H1 (cell line): Measurements from ENCODE around the gene ULBP1. TPM values are rescaled to one million over a fixed set of nuclear protein-coding genes. Genes with fewer than 3 reads are reported as not detected.

Experiments
- CTCF ChIA-PET: fragments of 300-600 bp; sonication (Branson Sonifier 250); formaldehyde crosslinking; loops from one replicate; lab custom pipeline; 2021; ENCODE audit not compliant: partially characterized antibody; lab: Charles Lee
- POLR2A ChIA-PET: fragments of 300-600 bp; sonication (Branson Sonifier 250); formaldehyde crosslinking; loops from one replicate; lab custom pipeline; 2021; ENCODE audit warnings: inconsistent platforms; ENCODE audit not compliant: partially characterized antibody; lab: Charles Lee
- DNase-seq, 2 experiments: peaks; one replicate each; pipeline versions ENCODE4 v3.0.0 to v3.0.0-alpha.2; 2010 to 2022; ENCODE audit warnings: low spot score in 2 of 2, low read depth in 1 of 2, mixed read lengths in 1 of 2
- FAIRE-seq: peaks from 2 replicates; lab custom pipeline; 2011; peaks lifted over from hg19 to GRCh38; lab: Jason Lieb, UNC
- H2AFZ ChIP-seq: 2 replicates; pipeline ENCODE4 v1.8.1; 2012; ENCODE audit warnings: low read length, inconsistent platforms
- H2AK5ac ChIP-seq: 2 replicates; pipeline ENCODE4 v1.6.1; 2013; ENCODE audit warnings: low read depth, low read length
- H2BK120ac ChIP-seq: replicated peaks from 2 replicates; pipeline ENCODE3; 2013; ENCODE audit warnings: low read depth, low read length, inconsistent platforms
- H2BK12ac ChIP-seq: 2 replicates; pipeline ENCODE4 v1.6.1; 2013; ENCODE audit warnings: low read depth, low read length
- H2BK15ac ChIP-seq: 2 replicates; pipeline ENCODE4 v1.6.1; 2013; ENCODE audit warnings: low read length
- H2BK20ac ChIP-seq: 2 replicates; pipeline ENCODE4 v1.6.1; 2013; ENCODE audit warnings: low read length
- H2BK5ac ChIP-seq: 2 replicates; pipeline ENCODE4 v1.6.1; 2013; ENCODE audit warnings: low read depth, low read length
- H3K14ac ChIP-seq: 2 replicates; pipeline ENCODE4 v1.6.1; 2013; ENCODE audit warnings: inconsistent platforms; ENCODE audit not compliant: insufficient read length
- H3K18ac ChIP-seq: 2 replicates; pipeline ENCODE4 v1.6.1; 2013; ENCODE audit warnings: low read length; ENCODE audit errors: extremely low read depth
- H3K23ac ChIP-seq: 2 replicates; pipeline ENCODE4 v1.6.1; 2013; ENCODE audit warnings: inconsistent platforms; ENCODE audit not compliant: insufficient read length
- H3K23me2 ChIP-seq: 2 replicates; pipeline ENCODE4 v1.6.1; 2013; ENCODE audit warnings: low read depth, low read length
- H3K27ac ChIP-seq: 2 replicates; pipeline ENCODE4 v1.6.1; 2011; ENCODE audit warnings: low read depth, low read length, inconsistent platforms
- H3K27me3 ChIP-seq, 4 experiments: replicated peaks in 1 of 4; 1 replicate in 1 of 4; 2 replicates in 3 of 4; pipeline versions ENCODE4 v1.6.1 to v1.8.1; 2011 to 2013; ENCODE audit warnings: low read length in 3 of 4, mild to moderate bottlenecking in 3 of 4, inconsistent platforms in 2 of 4, mixed read lengths in 2 of 4, moderate library complexity in 1 of 4; ENCODE audit not compliant: control insufficient read depth in 3 of 4, insufficient read depth in 3 of 4; ENCODE audit errors: extremely low read depth in 1 of 4
- H3K36me3 ChIP-seq, 4 experiments: 2 replicates each; pipeline versions ENCODE4 v1.6.1 to v1.8.1; 2011 to 2013; ENCODE audit warnings: mild to moderate bottlenecking in 4 of 4, low read length in 3 of 4, moderate library complexity in 2 of 4, control low read depth in 1 of 4, inconsistent platforms in 1 of 4; ENCODE audit not compliant: insufficient read depth in 4 of 4, control insufficient read depth in 2 of 4
- H3K4ac ChIP-seq: replicated peaks from 2 replicates; pipeline ENCODE3; 2013; ENCODE audit warnings: low read length, low read depth, mixed read lengths, inconsistent platforms; ENCODE audit not compliant: insufficient read length
- H3K4me1 ChIP-seq, 4 experiments: replicated peaks in 1 of 4; 1 replicate in 1 of 4; 2 replicates in 3 of 4; pipeline versions ENCODE4 v1.6.1 to v1.8.1; 2011 to 2013; ENCODE audit warnings: low read length in 3 of 4, inconsistent platforms in 2 of 4, mixed read lengths in 1 of 4; ENCODE audit not compliant: insufficient read depth in 4 of 4, control insufficient read depth in 3 of 4
- H3K4me2 ChIP-seq, 2 experiments: 2 replicates each; pipeline versions ENCODE4 v1.6.1 to v1.8.1; 2011 to 2013; ENCODE audit warnings: low read depth in 2 of 2, low read length in 2 of 2, control low read depth in 1 of 2, inconsistent platforms in 1 of 2, mild to moderate bottlenecking in 1 of 2; ENCODE audit not compliant: insufficient read depth in 1 of 2
- H3K4me3 ChIP-seq, 4 experiments: fragments of 200-600, 300-600 bp in 1 of 4; sonication (generic), shearing (Covaris generic), sonication (Bioruptor Twin) in 1 of 4; 2 replicates each; pipeline versions ENCODE4 v1.5.1 to v1.8.1; 2011 to 2016; ENCODE audit warnings: low read length in 4 of 4, low read depth in 3 of 4, control low read depth in 2 of 4, inconsistent platforms in 2 of 4, mild to moderate bottlenecking in 2 of 4, mixed read lengths in 1 of 4, moderate library complexity in 1 of 4; ENCODE audit not compliant: insufficient read depth in 2 of 4; ENCODE audit errors: extremely low read depth in 1 of 4
- H3K56ac ChIP-seq: replicated peaks from 2 replicates; pipeline ENCODE3; 2013; ENCODE audit warnings: low read depth, mild to moderate bottlenecking, mixed read lengths, low read length, inconsistent platforms; ENCODE audit not compliant: insufficient read length
- H3K79me1 ChIP-seq: 2 replicates; pipeline ENCODE4 v1.6.1; 2013; ENCODE audit warnings: low read depth, low read length, control low read depth
- H3K79me2 ChIP-seq, 2 experiments: 2 replicates each; pipeline versions ENCODE4 v1.6.1 to v1.8.1; 2012 to 2013; ENCODE audit warnings: low read length in 2 of 2, mild to moderate bottlenecking in 2 of 2, inconsistent platforms in 1 of 2; ENCODE audit not compliant: insufficient read depth in 2 of 2, control insufficient read depth in 1 of 2
- H3K9ac ChIP-seq, 4 experiments: replicated peaks in 1 of 4; 1 replicate in 1 of 4; 2 replicates in 3 of 4; pipeline versions ENCODE4 v1.6.1 to v1.8.1; 2011 to 2013; ENCODE audit warnings: low read depth in 3 of 4, low read length in 3 of 4, control low read depth in 2 of 4, mild to moderate bottlenecking in 2 of 4, moderate library complexity in 2 of 4, inconsistent platforms in 1 of 4; ENCODE audit errors: extremely low read depth in 1 of 4
- H3K9me3 ChIP-seq, 2 experiments: 2 replicates each; pipeline versions ENCODE4 v1.6.1 to v1.8.1; 2012 to 2013; ENCODE audit warnings: mild to moderate bottlenecking in 2 of 2, moderate library complexity in 2 of 2, control low read depth in 1 of 2, inconsistent platforms in 1 of 2, low read depth in 1 of 2, low read length in 1 of 2, mixed read lengths in 1 of 2; ENCODE audit not compliant: insufficient read depth in 2 of 2
- H4K20me1 ChIP-seq, 2 experiments: replicated peaks in 1 of 2; 2 replicates each; pipeline versions ENCODE3 to v1.8.1; 2011 to 2013; ENCODE audit warnings: inconsistent platforms in 2 of 2, low read length in 2 of 2, mild to moderate bottlenecking in 1 of 2; ENCODE audit not compliant: insufficient read depth in 2 of 2, control insufficient read depth in 1 of 2
- H4K5ac ChIP-seq: 2 replicates; pipeline ENCODE4 v1.6.1; 2013; ENCODE audit warnings: low read length, low read depth, mixed read lengths, inconsistent platforms; ENCODE audit not compliant: insufficient read length
- H4K8ac ChIP-seq: 2 replicates; pipeline ENCODE4 v1.8.0; 2013; ENCODE audit warnings: mild to moderate bottlenecking, moderate library complexity, low read length, inconsistent platforms; ENCODE audit not compliant: insufficient read depth; ENCODE audit errors: extremely low read depth
- H4K91ac ChIP-seq: replicated peaks from 2 replicates; pipeline ENCODE3; 2013; ENCODE audit warnings: low read length, mixed read lengths, inconsistent platforms; ENCODE audit not compliant: insufficient read length
- HDAC6 ChIP-seq: IDR thresholded peaks from one replicate; pipeline ENCODE4 v1.7.1; 2012; ENCODE audit warnings: low read depth, mild to moderate bottlenecking, inconsistent platforms, low read length, moderate library complexity
- KDM5A ChIP-seq: fragments of 200-600 bp; IDR thresholded peaks from 2 replicates; pipeline ENCODE4 v1.7.1; 2012; ENCODE audit warnings: mild to moderate bottlenecking, low read length, inconsistent platforms, mixed read lengths
- MAX ChIP-seq: IDR thresholded peaks from 2 replicates; pipeline ENCODE4 v1.6.1; 2012; ENCODE audit warnings: inconsistent platforms
- POLR2A ChIP-seq, 2 experiments: IDR thresholded peaks; 1 replicate in 1 of 2; 2 replicates in 1 of 2; pipeline ENCODE4 v1.6.1; 2011; ENCODE audit warnings: low read depth in 2 of 2, low read length in 2 of 2, mild to moderate bottlenecking in 2 of 2; ENCODE audit errors: control extremely low read depth in 1 of 2
- RFX5 ChIP-seq: IDR thresholded peaks from 2 replicates; pipeline ENCODE4 v1.6.1; 2011; ENCODE audit warnings: low read depth, low read length, improper control_type of control experiment, borderline replicate concordance
- SUZ12 ChIP-seq: fragments of 200-600 bp; sonication (generic); IDR thresholded peaks from 2 replicates; pipeline ENCODE4 v1.6.1; 2012; ENCODE audit warnings: mild to moderate bottlenecking, inconsistent platforms, low read length, moderate library complexity, mixed read lengths
- TCF12 ChIP-seq: IDR thresholded peaks from 2 replicates; pipeline ENCODE4 v1.6.1; 2011; ENCODE audit warnings: low read depth, mild to moderate bottlenecking, low read length
- YY1 ChIP-seq: IDR thresholded peaks from 2 replicates; pipeline ENCODE4 v1.6.1; 2011; ENCODE audit warnings: low read depth, mild to moderate bottlenecking, low read length
- WGBS, 2 experiments: shearing (Covaris generic) in 1 of 2; methylation state at CpG; one replicate each; pipeline versions ENCODE4 v1.1.6 to v1.1.7; 2013 to 2015; ENCODE audit warnings: low lambda C conversion rate in 2 of 2, mixed read lengths in 2 of 2, inconsistent platforms in 1 of 2, low coverage in 1 of 2, missing lambda C conversion rate in 1 of 2; ENCODE audit not compliant: insufficient replicate concordance in 2 of 2, insufficient coverage in 1 of 2, insufficient read length in 1 of 2; ENCODE audit errors: extremely low coverage in 1 of 2, missing lambda C conversion rate in 1 of 2; 5-methylcytosine and 5-hydroxymethylcytosine counted together
- long read RNA-seq, 2 experiments: library from RNA in 1 of 2; library from capped mRNA in 1 of 2; stranded (forward); transcript quantifications; one replicate each; pipeline ENCODE4 v2.0.0, GENCODE V29; 2021; ENCODE audit warnings: inconsistent platforms in 1 of 2
- polyA minus RNA-seq, 3 experiments: library from RNA; depleted of rRNA, polyadenylated mRNA; stranded (reverse); fragments of >200 nt; gene quantifications; 1 replicate in 2 of 3; 2 replicates in 1 of 3; pipeline ENCODE4 v1.2.3, GENCODE V29; 2011
- polyA plus RNA-seq, 7 experiments: library from polyadenylated mRNA; depleted of rRNA in 3 of 7; stranded (reverse) in 5 of 7; unstranded in 2 of 7; fragments of >200 nt in 5 of 7; fragments of 200-250 nt in 2 of 7; gene quantifications; 1 replicate in 5 of 7; 2 replicates in 1 of 7; 4 replicates in 1 of 7; pipeline versions ENCODE4 v1.2.1 to v1.2.3, GENCODE V29; 2011 to 2013; ENCODE audit warnings: missing spikeins in 2 of 7, mixed read lengths in 2 of 7
- total RNA-seq: library from RNA; stranded (reverse); fragmentation: NEBNext Ultra II Directional; extraction: Animal tissue kit (Norgen Biotek cat#: 25700); gene quantifications from 2 replicates; pipeline ENCODE4 v1.2.1, GENCODE V29; 2021

Gene ULBP1
- total RNA-seq (0.42 and 0.60 TPM in 2 replicates), polyA plus RNA-seq (2011; rRNA removed) (0.32 and 0.42 TPM in 2 replicates), polyA minus RNA-seq (2011; rRNA and poly(A)+ RNA removed) (0.24 and 0.60 TPM in 2 replicates)
- 0.52 TPM for polyA plus RNA-seq (2011; cell fraction: cytosol; rRNA removed)
- polyA plus RNA-seq (2011; cell fraction: nucleus; rRNA removed) = 1.1 TPM
- 0.43 to 0.70 TPM (median 0.55 TPM) in 4 replicates for polyA plus RNA-seq (2012, experiment 1 of 2)
- 0.04 TPM for polyA plus RNA-seq (2012, experiment 2 of 2)
- polyA plus RNA-seq (2013, experiment 1 of 2) = 1.1 TPM
- 0.92 TPM for polyA plus RNA-seq (2013, experiment 2 of 2)
- polyA minus RNA-seq (2011; cell fraction: cytosol; rRNA and poly(A)+ RNA removed) = 0.59 TPM
- polyA minus RNA-seq (2011; cell fraction: nucleus; rRNA and poly(A)+ RNA removed) = 1.2 TPM
- long read RNA-seq, experiment 1 = 0 reads
- long read RNA-seq, experiment 2, partial matches to known transcripts = 0 of 1 reads
- long read RNA-seq, experiment 2, other reads (novel, unspliced or antisense) = 1 of 1 reads

- Histone ChIP-seq H2BK20ac (no peak within 1 kb of the TSS), H2AK5ac (0 out of 2 replicates have a peak within 1 kb of the TSS, but pooled peaks have one; percentile 75), H3K79me2 (no peaks in the 10 kb centered on the region), H3K27me3 (peaks cover 42 to 85% (median 70%) of the 10 kb centered on the region in 4 experiments), H3K4me2 (peak within 1 kb of the TSS; percentile 89 to 96), H2BK120ac (no peak within 1 kb of the TSS), H3K9ac (peak within 1 kb of the TSS; percentile 38 to 68 (median 46); a peak in 6 of 7 replicates), H2AFZ (peak within 1 kb of the TSS; percentile 56; the same call in 1 of the 2 replicates), H3K36me3 (no peaks in the 10 kb centered on the region), H2BK12ac (peak within 1 kb of the TSS; percentile 87), H3K18ac (peak within 1 kb of the TSS; percentile 93), H3K79me1 (no peaks in the 10 kb centered on the region), H3K27ac (no peak within 1 kb of the TSS), H4K5ac (peak within 1 kb of the TSS; percentile 54), H4K20me1 (peaks cover 7 to 9% of the 10 kb centered on the region in 2 experiments), H3K4me1 (peaks cover 0 to 20% (median 17%) of the 10 kb centered on the region in 4 experiments; a peak in 5 of 7 replicates), H3K4me3 (peak within 1 kb of the TSS; percentile 53 to 75 (median 58)), H4K91ac (peak within 1 kb of the TSS; percentile 73), H3K23me2 (peaks cover 9% of the 10 kb centered on the region; the same call in 1 of the 2 replicates), H3K14ac (no peak within 1 kb of the TSS), H3K23ac (no peak within 1 kb of the TSS), H3K4ac (no peak within 1 kb of the TSS), H3K56ac (no peak within 1 kb of the TSS), H2BK5ac (peak within 1 kb of the TSS; percentile 66; the same call in 1 of the 2 replicates), H3K9me3 (no peaks in the 10 kb centered on the region), H4K8ac (peak within 1 kb of the TSS; percentile 91), H2BK15ac (peak within 1 kb of the TSS; percentile 88; the same call in 1 of the 2 replicates)
- 0% methylated on average over 66 of the region's 69 CpGs; no CpG with 5 or more reads in 1 of the 2 experiments for WGBS, 2 experiments
- POLR2A ChIA-PET = interaction anchor here (0.6 to 1.1 kb wide), 5 partner anchors 10 to 1507 kb away, joined by 3 to 6 read pairs (median 4); no protein-coding TSS in a partner anchor
- FAIRE-seq = no peak
- CTCF ChIA-PET = interaction anchor here (1.1 kb wide), 2 partner anchors 11 to 39 kb away, joined by 3 to 4 read pairs; no protein-coding TSS in a partner anchor
- DNase-seq = peak in 1 of 2 experiments; percentile 93
- TF ChIP-seq YY1 = peak; percentile 58
- TF ChIP-seq KDM5A = no peak
- TF ChIP-seq RFX5 = no peak
- peak; percentile 83 for TF ChIP-seq MAX
- no peak for TF ChIP-seq HDAC6
- peak in 1 of 2 experiments; percentile 78; a peak in 1 of 3 replicates for TF ChIP-seq POLR2A (IDR thresholded peaks at IDR 0.05; ENCODE audit: control extremely low read depth in 1 of 2, low read depth in 2 of 2, low read length in 2 of 2)
- TF ChIP-seq TCF12 = no peak
- TF ChIP-seq SUZ12 = no peak
Measured at GRCh38 chr6:149963462-149964307, at the start of gene ULBP1. ULBP1 (plus strand) TSS chr6:149963943; CDS start chr6:149964050, 107 bp downstream.
